Neural progenitor cell (in vitro differentiated cells): ENCODE results near the gene CHFR. TPM values are rescaled to one million over a fixed set of nuclear protein-coding genes. Genes with fewer than 3 reads are reported as not detected.
"Not testable (repeated sequence)": the region's sequence is repeated elsewhere in the genome, so short reads cannot be mapped to it uniquely, and the experiment has no call there.

Experiments
- DNase-seq: peaks from one replicate; pipeline ENCODE4 v3.0.0-alpha.2; 2016; ENCODE audit warnings: low spot score
- H2AFZ ChIP-seq: fragments of 200-600 bp; sonication (generic); replicated peaks from 2 replicates; pipeline ENCODE4 v1.6.1; 2016; ENCODE audit warnings: antibody characterized with exemption
- H3F3A ChIP-seq: fragments of 200-600 bp; sonication (generic); 2 replicates; pipeline ENCODE4 v1.6.1; 2016; ENCODE audit warnings: antibody characterized with exemption, low read depth
- H3K27ac ChIP-seq: fragments of 200-600 bp; sonication (generic); 2 replicates; pipeline ENCODE4 v1.5.1; 2016; ENCODE audit warnings: mild to moderate bottlenecking
- H3K27me3 ChIP-seq: fragments of 200-600 bp; sonication (generic); 2 replicates; pipeline ENCODE4 v1.6.1; 2016; ENCODE audit warnings: mild to moderate bottlenecking, moderate library complexity
- H3K36me3 ChIP-seq: fragments of 200-600 bp; sonication (generic); 2 replicates; pipeline ENCODE4 v1.5.1; 2016
- H3K4me1 ChIP-seq: fragments of 200-600 bp; sonication (generic); 2 replicates; pipeline ENCODE4 v1.6.1; 2016; ENCODE audit warnings: mixed run types
- H3K4me2 ChIP-seq: fragments of 200-600 bp; sonication (generic); 2 replicates; pipeline ENCODE4 v1.6.1; 2016
- H3K4me3 ChIP-seq: fragments of 200-600 bp; sonication (generic); 2 replicates; pipeline ENCODE4 v1.5.1; 2016
- H3K79me2 ChIP-seq: fragments of 200-600 bp; sonication (generic); 2 replicates; pipeline ENCODE4 v1.6.1; 2016; ENCODE audit warnings: low read depth
- H3K9ac ChIP-seq: fragments of 200-600 bp; sonication (generic); 2 replicates; pipeline ENCODE4 v1.6.1; 2016
- H3K9me3 ChIP-seq: fragments of 200-600 bp; sonication (generic); 2 replicates; pipeline ENCODE4 v1.5.1; 2016; ENCODE audit warnings: low read depth
- H4K20me1 ChIP-seq: fragments of 200-600 bp; sonication (generic); 2 replicates; pipeline ENCODE4 v1.6.1; 2016; ENCODE audit warnings: low read depth
- H3K27ac Mint-ChIP-seq: 3 replicates; pipeline ENCODE4 v1.8.0; 2021; ENCODE audit warnings: mixed read lengths
- H3K27me3 Mint-ChIP-seq: 2 replicates; pipeline ENCODE4 v1.8.0; 2022; ENCODE audit warnings: low read depth, mild to moderate bottlenecking, inconsistent platforms, moderate library complexity, mixed read lengths; ENCODE audit not compliant: insufficient read depth
- H3K36me3 Mint-ChIP-seq: 3 replicates; pipeline ENCODE4 v1.8.0; 2021; ENCODE audit warnings: mixed read lengths
- H3K4me1 Mint-ChIP-seq: 3 replicates; pipeline ENCODE4 v1.8.0; 2021; ENCODE audit warnings: mixed read lengths
- H3K4me3 Mint-ChIP-seq: 3 replicates; pipeline ENCODE4 v1.8.0; 2021; ENCODE audit warnings: mild to moderate bottlenecking, moderate library complexity, mixed read lengths
- H3K9me3 Mint-ChIP-seq: 3 replicates; pipeline ENCODE4 v1.8.0; 2020; ENCODE audit warnings: mixed read lengths
- CTCF ChIP-seq: fragments of 200-600 bp; sonication (generic); IDR thresholded peaks from 2 replicates; pipeline ENCODE4 v1.5.1; 2017; ENCODE audit warnings: antibody characterized with exemption, mild to moderate bottlenecking
- EZH2 ChIP-seq: fragments of 200-600 bp; sonication (generic); IDR thresholded peaks from 2 replicates; pipeline ENCODE4 v1.6.1; 2017; ENCODE audit warnings: antibody characterized with exemption, mild to moderate bottlenecking, moderate library complexity
- EZH2phosphoT487 ChIP-seq: fragments of 200-600 bp; sonication (generic); IDR thresholded peaks from 2 replicates; pipeline ENCODE4 v1.6.1; 2017; ENCODE audit warnings: antibody characterized with exemption
- total RNA-seq: library from RNA; depleted of rRNA; stranded (reverse); fragments of >200 nt; gene quantifications from 2 replicates; pipeline ENCODE4 v1.2.3, GENCODE V29; 2015; ENCODE audit warnings: low replicate concordance

CHFR gene
- 25.6 and 36.1 TPM in 2 replicates for total RNA-seq

- Mint-ChIP-seq H3K9me3 (peaks cover 63% of the 10 kb centered on the region), H3K36me3 (peaks cover 26% of the 10 kb centered on the region), H3K4me1 (peaks cover 7% of the 10 kb centered on the region), H3K27ac (peak within 1 kb of the TSS; percentile 94), H3K4me3 (peak within 1 kb of the TSS; percentile 96), H3K27me3 (peaks cover 5% of the 10 kb centered on the region)
- Histone ChIP-seq H4K20me1 (no peaks in the 10 kb centered on the region), H3K27ac (peak within 1 kb of the TSS; percentile 90), H3F3A (peaks cover 26% of the 10 kb centered on the region), H3K4me2 (peak within 1 kb of the TSS; percentile 94), H3K4me1 (peaks cover 12% of the 10 kb centered on the region), H2AFZ (peak within 1 kb of the TSS; percentile 95), H3K9me3 (no peaks in the 10 kb centered on the region), H3K27me3 (no peaks in the 10 kb centered on the region), H3K36me3 (no peaks in the 10 kb centered on the region), H3K9ac (peak within 1 kb of the TSS; percentile 78), H3K4me3 (peak within 1 kb of the TSS; percentile 97), H3K79me2 (peaks cover 14% of the 10 kb centered on the region)
- TF ChIP-seq EZH2 (no peak), CTCF (no peak)
- DNase-seq = peak; percentile 99
Observed at GRCh38 chr12:132887513-132888351, at the start of gene CHFR. CHFR (minus strand) TSS chr12:132887605; CDS start chr12:132887328, 277 bp downstream.

- not testable (repeated sequence) for H3F3A ChIP-seq, DNase-seq, H3K4me3 ChIP-seq, H3K4me1 ChIP-seq, H3K9ac ChIP-seq, H3K79me2 ChIP-seq, H3K4me1 Mint-ChIP-seq, H3K4me3 Mint-ChIP-seq, H3K27ac ChIP-seq, H3K4me2 ChIP-seq, H4K20me1 ChIP-seq, H2AFZ ChIP-seq, H3K27me3 Mint-ChIP-seq, H3K27ac Mint-ChIP-seq, H3K27me3 ChIP-seq
- Mint-ChIP-seq H3K9me3 (peaks cover 65% of the 10 kb centered on the region), H3K36me3 (peaks cover 54% of the 10 kb centered on the region)
- Histone ChIP-seq H3K36me3 (peaks cover 17% of the 10 kb centered on the region), H3K9me3 (peaks cover 11% of the 10 kb centered on the region)
Observed at GRCh38 chr12:132936921-132937320, 49.5 kb upstream of the CHFR start.

GRCh38 chr12:132936163-132936562 lies 48.8 kb upstream of the CHFR start:
- TF ChIP-seq CTCF (no peak), EZH2 (no peak), EZH2phosphoT487 (no peak)
- Histone ChIP-seq H4K20me1 (no peaks in the 10 kb centered on the region), H3K4me3 (no peak overlapping the region), H3F3A (no peaks in the 10 kb centered on the region), H3K4me1 (no peaks in the 10 kb centered on the region), H3K9ac (no peak overlapping the region), H3K4me2 (no peak overlapping the region), H3K36me3 (peaks cover 17% of the 10 kb centered on the region), H2AFZ (no peak overlapping the region), H3K79me2 (no peaks in the 10 kb centered on the region), H3K9me3 (peaks cover 19% of the 10 kb centered on the region), H3K27me3 (no peaks in the 10 kb centered on the region), H3K27ac (no peak overlapping the region)
- peaks cover 2% of the 10 kb centered on the region for H3K27me3 Mint-ChIP-seq
- H3K9me3 Mint-ChIP-seq = peaks cover 64% of the 10 kb centered on the region
- H3K4me1 Mint-ChIP-seq = no peaks in the 10 kb centered on the region
- no peak overlapping the region for H3K27ac Mint-ChIP-seq
- peaks cover 53% of the 10 kb centered on the region for H3K36me3 Mint-ChIP-seq
- no peak overlapping the region for H3K4me3 Mint-ChIP-seq
- DNase-seq = no peak

- Mint-ChIP-seq H3K4me1 (no peaks in the 10 kb centered on the region), H3K27ac (no peak overlapping the region), H3K36me3 (peaks cover 56% of the 10 kb centered on the region), H3K4me3 (no peak overlapping the region), H3K9me3 (peaks cover 93% of the 10 kb centered on the region), H3K27me3 (no peaks in the 10 kb centered on the region)
- Histone ChIP-seq H3K4me1 (no peaks in the 10 kb centered on the region), H3K9ac (no peak overlapping the region), H3K4me2 (no peak overlapping the region), H2AFZ (no peak overlapping the region), H4K20me1 (no peaks in the 10 kb centered on the region), H3F3A (peaks cover 9% of the 10 kb centered on the region), H3K27ac (no peak overlapping the region), H3K4me3 (peak overlapping the region; percentile 1), H3K9me3 (peaks cover 91% of the 10 kb centered on the region), H3K27me3 (no peaks in the 10 kb centered on the region), H3K79me2 (no peaks in the 10 kb centered on the region), H3K36me3 (peaks cover 41% of the 10 kb centered on the region)
- DNase-seq = no peak
- TF ChIP-seq CTCF (no peak), EZH2 (no peak)
Observed at GRCh38 chr12:132926415-132926833, 39.0 kb upstream of the CHFR start.
